Neuron (in vitro differentiated cells): ENCODE data around the gene TNRC6B.
"Not testable (repeated sequence)": the region's sequence is repeated elsewhere in the genome, so short reads cannot be mapped to it uniquely, and the experiment has no call there.

Experiments
- H2AFZ ChIP-seq: one replicate; pipeline ENCODE4 v1.6.1; 2013; ENCODE audit warnings: low read depth, mild to moderate bottlenecking, inconsistent platforms, low read length, moderate library complexity
- H3K27me3 ChIP-seq: one replicate; pipeline ENCODE4 v1.6.1; 2013; ENCODE audit warnings: low read length; ENCODE audit not compliant: insufficient read depth
- H3K36me3 ChIP-seq: one replicate; pipeline ENCODE4 v1.6.1; 2013; ENCODE audit warnings: low read length; ENCODE audit not compliant: insufficient read depth
- H3K4me1 ChIP-seq: one replicate; pipeline ENCODE4 v1.6.1; 2013; ENCODE audit warnings: low read length; ENCODE audit not compliant: insufficient read depth
- H3K4me3 ChIP-seq: 2 replicates; pipeline ENCODE4 v1.5.1; 2013; ENCODE audit warnings: mild to moderate bottlenecking, low read length, moderate library complexity
- H3K9me3 ChIP-seq: one replicate; pipeline ENCODE4 v1.6.1; 2013; ENCODE audit warnings: low read length

Gene TNRC6B

GRCh38 chr22:40177738-40178416 lies at the start of gene TNRC6B:
TNRC6B (plus strand) TSS chr22:40177925; CDS start chr22:40178136, 211 bp downstream.
- H3K4me1 ChIP-seq, result peaks cover 45% of the 10 kb centered on the region
- peak within 1 kb of the TSS; percentile 18 for H2AFZ ChIP-seq
- H3K36me3 ChIP-seq, result no peaks in the 10 kb centered on the region
- no peaks in the 10 kb centered on the region for H3K9me3 ChIP-seq
- H3K27me3 ChIP-seq, result no peaks in the 10 kb centered on the region
- H3K4me3 ChIP-seq, result peak within 1 kb of the TSS; percentile 97

- H3K9me3 ChIP-seq, result no peaks in the 10 kb centered on the region
- H3K4me3 ChIP-seq, result no peak overlapping the region
- peaks cover 5% of the 10 kb centered on the region for H3K36me3 ChIP-seq
- no peaks in the 10 kb centered on the region for H3K27me3 ChIP-seq
- no peak overlapping the region for H2AFZ ChIP-seq
- no peaks in the 10 kb centered on the region for H3K4me1 ChIP-seq
These were observed 48.7 kb upstream of the TNRC6B start for GRCh38 chr22:40128989-40129388.

- no peaks in the 10 kb centered on the region for H3K27me3 ChIP-seq
- no peaks in the 10 kb centered on the region for H3K4me1 ChIP-seq
- no peak overlapping the region for H2AFZ ChIP-seq
- H3K4me3 ChIP-seq, result no peak overlapping the region
- H3K36me3 ChIP-seq, result peaks cover 3% of the 10 kb centered on the region
- no peaks in the 10 kb centered on the region for H3K9me3 ChIP-seq
These were observed 40.6 kb upstream of the TNRC6B start for GRCh38 chr22:40137132-40137531.

GRCh38 chr22:40138866-40139265 lies 38.9 kb upstream of the TNRC6B start:
- Histone ChIP-seq H3K4me3 (no peak overlapping the region), H3K36me3 (peaks cover 3% of the 10 kb centered on the region), H3K9me3 (no peaks in the 10 kb centered on the region), H2AFZ (no peak overlapping the region), H3K27me3 (no peaks in the 10 kb centered on the region), H3K4me1 (no peaks in the 10 kb centered on the region)

GRCh38 chr22:40147388-40148176 lies 30.1 kb upstream of the TNRC6B start:
- Histone ChIP-seq H3K4me3 (no peak overlapping the region), H3K36me3 (no peaks in the 10 kb centered on the region), H3K9me3 (no peaks in the 10 kb centered on the region), H3K4me1 (no peaks in the 10 kb centered on the region), H2AFZ (no peak overlapping the region), H3K27me3 (no peaks in the 10 kb centered on the region)

GRCh38 chr22:40153192-40153591 lies 24.5 kb upstream of the TNRC6B start:
- Histone ChIP-seq H2AFZ (no peak overlapping the region), H3K36me3 (no peaks in the 10 kb centered on the region), H3K9me3 (no peaks in the 10 kb centered on the region), H3K4me3 (no peak overlapping the region), H3K4me1 (no peaks in the 10 kb centered on the region), H3K27me3 (no peaks in the 10 kb centered on the region)

- H3K9me3 ChIP-seq, result no peaks in the 10 kb centered on the region
- H3K36me3 ChIP-seq, result no peaks in the 10 kb centered on the region
- H3K4me1 ChIP-seq, result no peaks in the 10 kb centered on the region
These were observed 24.0 kb upstream of the TNRC6B start for GRCh38 chr22:40153705-40154104.

GRCh38 chr22:40156001-40156516 lies 21.7 kb upstream of the TNRC6B start:
- Histone ChIP-seq H2AFZ (no peak overlapping the region), H3K27me3 (no peaks in the 10 kb centered on the region), H3K9me3 (peaks cover 2% of the 10 kb centered on the region), H3K4me1 (no peaks in the 10 kb centered on the region), H3K4me3 (no peak overlapping the region), H3K36me3 (no peaks in the 10 kb centered on the region)

More at GRCh38 chr22:40153705-40154104, 24.0 kb upstream of the TNRC6B start:
- H3K4me3 ChIP-seq, result no peak overlapping the region
- no peaks in the 10 kb centered on the region for H3K27me3 ChIP-seq
- H2AFZ ChIP-seq, result no peak overlapping the region

- not testable (repeated sequence) for H3K27me3 ChIP-seq, H3K36me3 ChIP-seq, H3K4me1 ChIP-seq, H3K4me3 ChIP-seq, H3K9me3 ChIP-seq, H2AFZ ChIP-seq
These were observed 21.0 kb upstream of the TNRC6B start for GRCh38 chr22:40156682-40157081.

- Histone ChIP-seq H3K4me3 (no peak overlapping the region), H3K27me3 (no peaks in the 10 kb centered on the region), H3K9me3 (peaks cover 2% of the 10 kb centered on the region), H3K4me1 (no peaks in the 10 kb centered on the region), H3K36me3 (no peaks in the 10 kb centered on the region), H2AFZ (no peak overlapping the region)
These were observed 20.3 kb upstream of the TNRC6B start for GRCh38 chr22:40157330-40157945.

- Histone ChIP-seq H3K4me1 (no peaks in the 10 kb centered on the region), H3K36me3 (no peaks in the 10 kb centered on the region), H3K27me3 (no peaks in the 10 kb centered on the region), H3K9me3 (peaks cover 2% of the 10 kb centered on the region), H2AFZ (no peak overlapping the region), H3K4me3 (no peak overlapping the region)
These were observed 16.5 kb upstream of the TNRC6B start for GRCh38 chr22:40161194-40161593.

GRCh38 chr22:40165537-40165936 lies 12.2 kb upstream of the TNRC6B start:
- not testable (repeated sequence) for H2AFZ ChIP-seq, H3K4me1 ChIP-seq, H3K4me3 ChIP-seq, H3K9me3 ChIP-seq, H3K27me3 ChIP-seq, H3K36me3 ChIP-seq

GRCh38 chr22:40175611-40176244 lies 2.0 kb upstream of the TNRC6B start:
- H3K4me3 ChIP-seq, result no peak overlapping the region
- no peaks in the 10 kb centered on the region for H3K36me3 ChIP-seq
- no peaks in the 10 kb centered on the region for H3K27me3 ChIP-seq
- H3K9me3 ChIP-seq, result no peaks in the 10 kb centered on the region
- peaks cover 33% of the 10 kb centered on the region for H3K4me1 ChIP-seq
- H2AFZ ChIP-seq, result no peak overlapping the region
